H9 (cell line): ENCODE results near the gene MTX1. TPM values are rescaled to one million over a fixed set of nuclear protein-coding genes. Genes with fewer than 3 reads are reported as not detected.

Experiments
- DNase-seq: peaks from one replicate; pipeline ENCODE4 v3.0.0-alpha.2; 2017
- H2AFZ ChIP-seq: one replicate; pipeline ENCODE4 v1.6.1; 2013; ENCODE audit warnings: mild to moderate bottlenecking, low read length, control low read depth, moderate library complexity
- H2AK5ac ChIP-seq: 2 replicates; pipeline ENCODE4 v1.6.1; 2013; ENCODE audit warnings: low read length, control low read depth, mixed read lengths; ENCODE audit not compliant: insufficient read length
- H2BK120ac ChIP-seq: one replicate; pipeline ENCODE4 v1.6.1; 2013; ENCODE audit warnings: low read depth, mild to moderate bottlenecking, low read length, control low read depth, inconsistent platforms; ENCODE audit not compliant: poor library complexity, severe bottlenecking
- H2BK12ac ChIP-seq: 2 replicates; pipeline ENCODE4 v1.6.1; 2013; ENCODE audit warnings: low read length, control low read depth, mixed read lengths, low read depth; ENCODE audit not compliant: insufficient read length
- H2BK15ac ChIP-seq: 2 replicates; pipeline ENCODE4 v1.6.1; 2013; ENCODE audit warnings: low read depth, low read length, control low read depth
- H2BK20ac ChIP-seq: one replicate; pipeline ENCODE4 v1.6.1; 2013; ENCODE audit warnings: low read depth, mild to moderate bottlenecking, low read length, control low read depth, inconsistent platforms; ENCODE audit not compliant: poor library complexity, severe bottlenecking
- H2BK5ac ChIP-seq: 2 replicates; pipeline ENCODE4 v1.6.1; 2013; ENCODE audit warnings: low read length, control low read depth, mixed read lengths; ENCODE audit not compliant: insufficient read length
- H3K14ac ChIP-seq: 2 replicates; pipeline ENCODE4 v1.6.1; 2013; ENCODE audit warnings: low read length, control low read depth; ENCODE audit not compliant: insufficient read depth
- H3K18ac ChIP-seq: 2 replicates; pipeline ENCODE4 v1.6.1; 2013; ENCODE audit warnings: low read depth, mild to moderate bottlenecking, mixed read lengths, low read length, control low read depth; ENCODE audit not compliant: insufficient read length
- H3K23ac ChIP-seq: 2 replicates; pipeline ENCODE4 v1.6.1; 2013; ENCODE audit warnings: low read length, control low read depth, mixed read lengths, low read depth; ENCODE audit not compliant: insufficient read length
- H3K23me2 ChIP-seq: 2 replicates; pipeline ENCODE4 v1.6.1; 2013; ENCODE audit warnings: low read depth, mild to moderate bottlenecking, mixed read lengths, low read length, control low read depth; ENCODE audit not compliant: insufficient read length, poor library complexity, severe bottlenecking
- H3K27ac ChIP-seq: 2 replicates; pipeline ENCODE4 v1.5.1; 2013; ENCODE audit warnings: low read length, control low read depth, mixed read lengths, low read depth; ENCODE audit not compliant: insufficient read length
- H3K27me3 ChIP-seq: 2 replicates; pipeline ENCODE4 v1.6.1; 2013; ENCODE audit warnings: low read length, control low read depth, inconsistent platforms; ENCODE audit not compliant: insufficient read depth
- H3K4ac ChIP-seq: 2 replicates; pipeline ENCODE4 v1.6.1; 2013; ENCODE audit warnings: low read depth, mild to moderate bottlenecking, control low read depth, inconsistent platforms, low read length, moderate library complexity
- H3K4me1 ChIP-seq: 2 replicates; pipeline ENCODE4 v1.6.1; 2013; ENCODE audit warnings: low read length, control low read depth, inconsistent platforms; ENCODE audit not compliant: insufficient read depth
- H3K4me2 ChIP-seq: 2 replicates; pipeline ENCODE4 v1.6.1; 2013; ENCODE audit warnings: low read length, control low read depth, mixed read lengths; ENCODE audit not compliant: insufficient read length, insufficient read depth
- H3K56ac ChIP-seq: 2 replicates; pipeline ENCODE4 v1.6.1; 2013; ENCODE audit warnings: low read depth, mild to moderate bottlenecking, mixed read lengths, low read length, control low read depth; ENCODE audit not compliant: insufficient read length
- H3K79me1 ChIP-seq: 2 replicates; pipeline ENCODE4 v1.6.1; 2013; ENCODE audit warnings: low read depth, mild to moderate bottlenecking, moderate library complexity, low read length, control low read depth, inconsistent platforms; ENCODE audit not compliant: insufficient read depth, poor library complexity, severe bottlenecking
- H3K79me2 ChIP-seq: 2 replicates; pipeline ENCODE4 v1.6.1; 2013; ENCODE audit warnings: low read length, control low read depth, inconsistent platforms; ENCODE audit not compliant: insufficient read depth
- H3K9ac ChIP-seq: 2 replicates; pipeline ENCODE4 v1.6.1; 2013; ENCODE audit warnings: low read length, control low read depth, mixed read lengths; ENCODE audit not compliant: insufficient read length; ENCODE audit errors: extremely low read depth
- H3K9me3 ChIP-seq: one replicate; pipeline ENCODE4 v1.6.1; 2013; ENCODE audit warnings: low read depth, low read length, inconsistent platforms; ENCODE audit not compliant: control insufficient read depth
- H3T11ph ChIP-seq: one replicate; pipeline ENCODE4 v1.6.1; 2013; ENCODE audit warnings: mild to moderate bottlenecking, low read length, control low read depth, inconsistent platforms
- H4K20me1 ChIP-seq: one replicate; pipeline ENCODE4 v1.6.1; 2013; ENCODE audit not compliant: control insufficient read depth, insufficient read length, insufficient read depth
- H4K5ac ChIP-seq: 2 replicates; pipeline ENCODE4 v1.6.1; 2013; ENCODE audit warnings: low read depth, mild to moderate bottlenecking, mixed read lengths, low read length, control low read depth; ENCODE audit not compliant: insufficient read length
- H4K8ac ChIP-seq: replicated peaks from 2 replicates; pipeline ENCODE4 v1.6.1; 2013; ENCODE audit warnings: low read length, control low read depth, mixed read lengths, low read depth; ENCODE audit not compliant: insufficient read length
- H4K91ac ChIP-seq: 2 replicates; pipeline ENCODE4 v1.6.1; 2013; ENCODE audit warnings: low read depth, mild to moderate bottlenecking, moderate library complexity, mixed read lengths, low read length, control low read depth; ENCODE audit not compliant: insufficient read length
- H3K27ac Mint-ChIP-seq, 3 experiments: 2 replicates in 2 of 3; 3 replicates in 1 of 3; pipeline ENCODE4 v1.8.0; 2020 to 2021; ENCODE audit warnings: mixed read lengths in 3 of 3, mild to moderate bottlenecking in 1 of 3, moderate library complexity in 1 of 3
- H3K27me3 Mint-ChIP-seq: 2 replicates; pipeline ENCODE4 v1.8.0; 2021; ENCODE audit warnings: low read depth, mild to moderate bottlenecking, moderate library complexity, mixed read lengths
- H3K36me3 Mint-ChIP-seq, 3 experiments: 2 replicates in 2 of 3; 3 replicates in 1 of 3; pipeline ENCODE4 v1.8.0; 2020 to 2021; ENCODE audit warnings: low read depth in 3 of 3, mixed read lengths in 3 of 3; ENCODE audit not compliant: insufficient read depth in 1 of 3
- H3K4me1 Mint-ChIP-seq, 2 experiments: 2 replicates each; pipeline ENCODE4 v1.8.0; 2020; ENCODE audit warnings: mixed read lengths in 2 of 2
- H3K4me3 Mint-ChIP-seq, 2 experiments: 2 replicates in 1 of 2; 3 replicates in 1 of 2; pipeline ENCODE4 v1.8.0; 2020 to 2021; ENCODE audit warnings: mild to moderate bottlenecking in 2 of 2, mixed read lengths in 2 of 2, moderate library complexity in 1 of 2
- H3K9me3 Mint-ChIP-seq, 2 experiments: 2 replicates in 1 of 2; 3 replicates in 1 of 2; pipeline ENCODE4 v1.8.0; 2020; ENCODE audit warnings: mild to moderate bottlenecking in 2 of 2, mixed read lengths in 2 of 2, moderate library complexity in 1 of 2
- WGBS: extraction: QIAGEN DNeasy Blood & Tissue Kit; methylation state at CpG from one replicate; pipeline ENCODE4 v1.1.7; 2013; ENCODE audit warnings: missing lambda C conversion rate, low lambda C conversion rate, mixed read lengths; ENCODE audit not compliant: insufficient read length; ENCODE audit errors: extremely low coverage; 5-methylcytosine and 5-hydroxymethylcytosine counted together
- total RNA-seq: library from RNA; stranded (reverse); gene quantifications from 2 replicates; pipeline ENCODE4 v1.2.1, GENCODE V29; 2021
- TF ChIP-seq, protein P1 (sequence below): fragments of 200-600 bp; sonication (generic); conservative IDR thresholded peaks from 3 replicates; pipeline ENCODE4 v1.8.0; 2021; ENCODE audit warnings: antibody characterized with exemption, mild to moderate bottlenecking

Gene MTX1
- total RNA-seq, 1 experiment from 2014 or later = 45.0 TPM

DNA sequence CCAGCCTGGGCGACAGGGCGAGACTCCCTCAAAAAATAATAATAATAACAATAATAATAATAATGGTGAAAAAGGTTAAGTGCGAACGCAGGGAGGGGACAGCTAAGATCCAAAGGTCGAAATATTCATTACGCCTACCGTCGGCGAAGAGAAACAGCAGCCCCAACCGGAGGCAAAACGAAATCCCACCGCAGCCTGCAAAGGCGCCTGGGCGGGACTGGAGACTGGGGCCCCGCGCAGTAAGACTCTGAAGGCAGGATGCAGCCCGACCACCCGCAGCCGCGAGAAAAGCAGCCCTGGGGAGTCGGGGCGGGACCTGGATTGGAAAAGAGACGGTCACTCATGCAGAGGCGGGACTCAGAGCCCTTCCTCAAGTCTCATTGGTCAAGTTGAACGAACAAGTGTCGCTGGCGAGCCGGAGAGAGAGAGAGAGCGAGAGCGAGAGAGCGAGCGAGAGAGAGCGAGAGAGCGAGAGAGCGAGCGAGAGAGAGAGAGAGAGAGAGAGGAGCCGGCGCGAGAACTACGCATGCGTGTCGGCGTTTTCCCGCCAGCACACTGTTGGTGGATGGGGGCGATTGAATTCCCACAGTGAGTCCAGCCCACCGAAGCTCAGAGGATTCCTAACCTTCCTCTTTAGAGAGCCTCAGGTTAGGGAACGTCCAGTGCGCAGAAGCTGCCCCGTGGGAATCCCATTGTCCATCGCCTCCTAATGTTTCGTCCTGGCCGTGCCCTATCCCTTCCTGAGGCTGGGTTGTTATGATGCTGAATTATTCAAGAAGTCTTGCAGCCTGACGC lies 36.1 kb downstream of the MTX1 start:
- WGBS = no CpG with 5 or more reads among the region's 53 CpGs
- Histone ChIP-seq H3K79me2 (no peaks in the 10 kb centered on the region), H4K5ac (peak overlapping the region; percentile 3), H3K14ac (peak overlapping the region; percentile 86; the same call in 1 of the 2 replicates), H4K20me1 (no peaks in the 10 kb centered on the region), H3K27ac (peak overlapping the region; percentile 83), H2AFZ (no peak overlapping the region), H3K27me3 (no peaks in the 10 kb centered on the region; the same call in 1 of the 2 replicates), H3K4ac (no peak overlapping the region), H2BK120ac (no peak overlapping the region), H3K4me2 (peak overlapping the region; percentile 91), H2BK12ac (no peak overlapping the region), H2BK5ac (no peak overlapping the region), H4K8ac (no peak overlapping the region), H3K4me1 (no peaks in the 10 kb centered on the region), H2AK5ac (no peak overlapping the region), H3K18ac (peak overlapping the region; percentile 96), H2BK20ac (no peak overlapping the region), H3K79me1 (no peaks in the 10 kb centered on the region), H3K56ac (no peak overlapping the region), H3K9me3 (no peaks in the 10 kb centered on the region), H4K91ac (no peak overlapping the region), H3K9ac (peak overlapping the region; percentile 88), H3K23me2 (peaks cover 9% of the 10 kb centered on the region), H3K23ac (no peak overlapping the region), H2BK15ac (no peak overlapping the region), H3T11ph (no peak overlapping the region)
- Mint-ChIP-seq H3K27ac (peak overlapping the region; percentile 85 to 97 (median 90)), H3K9me3 (peaks cover 0 to 3% of the 10 kb centered on the region in 2 experiments; a peak in 1 of 5 replicates), H3K36me3 (peaks cover 8 to 28% (median 27%) of the 10 kb centered on the region in 3 experiments), H3K4me3 (peak overlapping the region; percentile 81 to 84), H3K27me3 (peaks cover 41% of the 10 kb centered on the region), H3K4me1 (peaks cover 28 to 34% of the 10 kb centered on the region in 2 experiments)
- TF ChIP-seq, protein P1, sequence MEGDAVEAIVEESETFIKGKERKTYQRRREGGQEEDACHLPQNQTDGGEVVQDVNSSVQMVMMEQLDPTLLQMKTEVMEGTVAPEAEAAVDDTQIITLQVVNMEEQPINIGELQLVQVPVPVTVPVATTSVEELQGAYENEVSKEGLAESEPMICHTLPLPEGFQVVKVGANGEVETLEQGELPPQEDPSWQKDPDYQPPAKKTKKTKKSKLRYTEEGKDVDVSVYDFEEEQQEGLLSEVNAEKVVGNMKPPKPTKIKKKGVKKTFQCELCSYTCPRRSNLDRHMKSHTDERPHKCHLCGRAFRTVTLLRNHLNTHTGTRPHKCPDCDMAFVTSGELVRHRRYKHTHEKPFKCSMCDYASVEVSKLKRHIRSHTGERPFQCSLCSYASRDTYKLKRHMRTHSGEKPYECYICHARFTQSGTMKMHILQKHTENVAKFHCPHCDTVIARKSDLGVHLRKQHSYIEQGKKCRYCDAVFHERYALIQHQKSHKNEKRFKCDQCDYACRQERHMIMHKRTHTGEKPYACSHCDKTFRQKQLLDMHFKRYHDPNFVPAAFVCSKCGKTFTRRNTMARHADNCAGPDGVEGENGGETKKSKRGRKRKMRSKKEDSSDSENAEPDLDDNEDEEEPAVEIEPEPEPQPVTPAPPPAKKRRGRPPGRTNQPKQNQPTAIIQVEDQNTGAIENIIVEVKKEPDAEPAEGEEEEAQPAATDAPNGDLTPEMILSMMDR = peak; percentile 43; the same call in 2 of the 3 replicates
- peak; percentile 99 for DNase-seq
